ENCODE measurements around the gene PIGQ.

DNA sequence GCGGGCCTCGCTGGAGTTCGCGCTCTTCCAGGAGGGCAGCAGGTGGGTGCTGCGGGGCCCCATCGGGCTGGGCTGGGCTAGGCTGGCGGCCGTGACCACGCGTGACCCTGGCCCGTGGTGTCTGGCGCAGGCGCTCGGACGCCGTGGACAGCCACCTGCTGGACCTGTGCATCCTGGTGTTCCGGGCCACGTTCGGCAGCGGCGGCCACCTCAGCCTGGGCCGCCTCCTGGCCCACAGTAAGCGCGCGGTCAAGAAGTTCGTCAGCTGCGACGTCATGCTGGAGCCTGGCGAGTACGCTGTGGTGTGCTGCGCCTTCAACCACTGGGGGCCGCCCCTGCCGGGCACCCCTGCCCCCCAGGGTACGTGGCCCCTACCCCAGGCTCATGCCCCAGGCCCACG is 17.6 kb upstream of the PIGQ start:
- TF ChIP-seq, protein P1, sequence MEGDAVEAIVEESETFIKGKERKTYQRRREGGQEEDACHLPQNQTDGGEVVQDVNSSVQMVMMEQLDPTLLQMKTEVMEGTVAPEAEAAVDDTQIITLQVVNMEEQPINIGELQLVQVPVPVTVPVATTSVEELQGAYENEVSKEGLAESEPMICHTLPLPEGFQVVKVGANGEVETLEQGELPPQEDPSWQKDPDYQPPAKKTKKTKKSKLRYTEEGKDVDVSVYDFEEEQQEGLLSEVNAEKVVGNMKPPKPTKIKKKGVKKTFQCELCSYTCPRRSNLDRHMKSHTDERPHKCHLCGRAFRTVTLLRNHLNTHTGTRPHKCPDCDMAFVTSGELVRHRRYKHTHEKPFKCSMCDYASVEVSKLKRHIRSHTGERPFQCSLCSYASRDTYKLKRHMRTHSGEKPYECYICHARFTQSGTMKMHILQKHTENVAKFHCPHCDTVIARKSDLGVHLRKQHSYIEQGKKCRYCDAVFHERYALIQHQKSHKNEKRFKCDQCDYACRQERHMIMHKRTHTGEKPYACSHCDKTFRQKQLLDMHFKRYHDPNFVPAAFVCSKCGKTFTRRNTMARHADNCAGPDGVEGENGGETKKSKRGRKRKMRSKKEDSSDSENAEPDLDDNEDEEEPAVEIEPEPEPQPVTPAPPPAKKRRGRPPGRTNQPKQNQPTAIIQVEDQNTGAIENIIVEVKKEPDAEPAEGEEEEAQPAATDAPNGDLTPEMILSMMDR (IDR thresholded peaks at IDR 0.05): no peak
- TF ChIP-seq POLR2A (IDR thresholded peaks at IDR 0.05): no peak
- TF ChIP-seq EP300 (IDR thresholded peaks at IDR 0.05): no peak

Data from ovary (tissue), 3 donors.